A549 (cell line): ENCODE measurements around the gene PPP3CB. TPM values are rescaled to one million over a fixed set of nuclear protein-coding genes. Genes with fewer than 3 reads are reported as not detected.

ENCODE experiments used
- ATAC-seq, 2 experiments: fragments of 200-7000 bp in 1 of 2; fragments of >200 bp in 1 of 2; cut with Nextera tagmentation in 1 of 2; cut with Tn5 transposase in 1 of 2; 3 replicates each; pipeline versions ENCODE4 v1.8.0 to v1.9.1; 2018 to 2020; ENCODE audit warnings: mild to moderate bottlenecking in 1 of 2, moderate library complexity in 1 of 2
- CTCF ChIA-PET: fragments of 300-600 bp; sonication (Branson Sonifier 250); formaldehyde crosslinking; extraction: SDS; loops from one replicate; lab custom pipeline; 2021; ENCODE audit warnings: antibody characterized with exemption, inconsistent platforms; lab: Yijun Ruan, JAX
- POLR2A ChIA-PET: fragments of 350-600 bp; formaldehyde crosslinking; extraction: SDS; loops from one replicate; lab custom pipeline; 2021; ENCODE audit warnings: antibody characterized with exemption, inconsistent platforms; lab: Yijun Ruan, JAX
- DNase-seq, 2 experiments: peaks; one replicate each; pipeline versions ENCODE4 v3.0.0 to v3.0.0-alpha.2; 2011 to 2016; ENCODE audit warnings: low read depth in 1 of 2, low spot score in 1 of 2
- FAIRE-seq: peaks from 2 replicates; lab custom pipeline; 2011; peaks lifted over from hg19 to GRCh38; lab: Jason Lieb, UNC
- H3K27ac ChIP-seq, 2 experiments: fragments of >200 bp; sonication (Bioruptor Twin); formaldehyde crosslinking; 3 replicates each; pipeline ENCODE4 v1.5.1; 2016 to 2017
- H3K4me1 ChIP-seq: fragments of >200 bp; sonication (Bioruptor Twin); formaldehyde crosslinking; 3 replicates; pipeline ENCODE4 v1.6.1; 2016
- H3K4me2 ChIP-seq: fragments of >200 bp; sonication (Bioruptor Twin); formaldehyde crosslinking; 3 replicates; pipeline ENCODE4 v1.6.1; 2016
- H3K4me3 ChIP-seq: fragments of >200 bp; sonication (Bioruptor Twin); formaldehyde crosslinking; 3 replicates; pipeline ENCODE4 v1.5.1; 2016
- H3K9me3 ChIP-seq: fragments of >200 bp; sonication (Bioruptor Twin); formaldehyde crosslinking; 3 replicates; pipeline ENCODE4 v1.6.1; 2016
- BCL3 ChIP-seq: fragments of >200 bp; sonication (Bioruptor Twin); formaldehyde crosslinking; IDR thresholded peaks from 3 replicates; pipeline ENCODE4 v1.6.1; 2016
- BHLHE40 ChIP-seq: IDR thresholded peaks from 2 replicates; pipeline ENCODE4 v1.6.1; 2012; ENCODE audit warnings: low read depth, low read length, inconsistent platforms
- EP300 ChIP-seq, 2 experiments: fragments of >200 bp; sonication (Bioruptor Twin); formaldehyde crosslinking; IDR thresholded peaks; 2 replicates in 1 of 2; 3 replicates in 1 of 2; pipeline ENCODE4 v1.6.1; 2016 to 2017
- FOSB ChIP-seq: fragments of 250-450 bp; sonication (Bioruptor Pico); IDR thresholded peaks from 2 replicates; pipeline ENCODE4 v1.5.0; 2020; ENCODE audit warnings: mild to moderate bottlenecking, moderate library complexity
- FOXS1 ChIP-seq: fragments of 250-450 bp; sonication (Bioruptor Pico); IDR thresholded peaks from 2 replicates; pipeline ENCODE4 v1.5.0; 2020; ENCODE audit warnings: mild to moderate bottlenecking, moderate library complexity
- GATA3 ChIP-seq: IDR thresholded peaks from 2 replicates; pipeline ENCODE4 v1.6.1; 2012; ENCODE audit warnings: borderline replicate concordance
- HMGXB4 ChIP-seq: fragments of 250-450 bp; sonication (Bioruptor Pico); IDR thresholded peaks from 2 replicates; pipeline ENCODE4 v1.5.0; 2021; ENCODE audit warnings: mild to moderate bottlenecking, moderate library complexity, borderline replicate concordance
- HOXB13 ChIP-seq: fragments of 250-450 bp; sonication (Bioruptor Pico); IDR thresholded peaks from 2 replicates; pipeline ENCODE4 v1.5.0; 2020; ENCODE audit warnings: low read depth, mild to moderate bottlenecking, moderate library complexity
- HOXB5 ChIP-seq: fragments of 250-450 bp; sonication (Bioruptor Pico); IDR thresholded peaks from 2 replicates; pipeline ENCODE4 v1.5.0; 2020; ENCODE audit warnings: mild to moderate bottlenecking, moderate library complexity
- JUN ChIP-seq, 2 experiments: fragments of >200 bp; sonication (Bioruptor Twin); formaldehyde crosslinking; IDR thresholded peaks; 2 replicates in 1 of 2; 3 replicates in 1 of 2; pipeline ENCODE4 v1.6.1; 2016 to 2017
- JUNB ChIP-seq: fragments of >200 bp; sonication (Bioruptor Twin); formaldehyde crosslinking; IDR thresholded peaks from 2 replicates; pipeline ENCODE4 v1.6.1; 2016
- MAFK ChIP-seq: fragments of 450-650 bp; IDR thresholded peaks from 2 replicates; pipeline ENCODE4 v1.6.1; 2014; ENCODE audit not compliant: partially characterized antibody
- MYC ChIP-seq: IDR thresholded peaks from 2 replicates; pipeline ENCODE4 v1.6.1; 2012; ENCODE audit warnings: mild to moderate bottlenecking, inconsistent platforms, low read length, improper control_type of control experiment, borderline replicate concordance
- NR3C1 ChIP-seq: fragments of >200 bp; sonication (Bioruptor Twin); formaldehyde crosslinking; IDR thresholded peaks from 3 replicates; pipeline ENCODE4 v1.6.1; 2017
- PHF8 ChIP-seq: fragments of 200-600 bp; sonication (generic); IDR thresholded peaks from 2 replicates; pipeline ENCODE4 v1.6.1; 2016; ENCODE audit warnings: low read depth, mild to moderate bottlenecking, antibody characterized with exemption, moderate library complexity, borderline replicate concordance
- POLR2A ChIP-seq: IDR thresholded peaks from 2 replicates; pipeline ENCODE4 v1.6.1; 2012; ENCODE audit warnings: mild to moderate bottlenecking, low read length
- POLR2AphosphoS2 ChIP-seq: conservative IDR thresholded peaks from 2 replicates; pipeline ENCODE4 v1.6.1; 2012; ENCODE audit warnings: low read length, improper control_type of control experiment, inconsistent platforms
- RAD21 ChIP-seq, 2 experiments: fragments of >200 bp in 1 of 2; sonication (Bioruptor Twin) in 1 of 2; formaldehyde crosslinking in 1 of 2; IDR thresholded peaks in 1 of 2; conservative IDR thresholded peaks in 1 of 2; 2 replicates in 1 of 2; 3 replicates in 1 of 2; pipeline ENCODE4 v1.6.1; 2012 to 2018; ENCODE audit warnings: inconsistent platforms in 1 of 2
- RARB ChIP-seq: fragments of 250-450 bp; sonication (Bioruptor Pico); IDR thresholded peaks from 2 replicates; pipeline ENCODE4 v1.8.0; 2021; ENCODE audit warnings: mild to moderate bottlenecking, moderate library complexity
- RFX5 ChIP-seq: fragments of 450-650 bp; IDR thresholded peaks from 2 replicates; pipeline ENCODE4 v1.7.1; 2014; ENCODE audit warnings: antibody characterized with exemption, mild to moderate bottlenecking, moderate library complexity
- TFCP2L1 ChIP-seq: fragments of 250-450 bp; sonication (Bioruptor Pico); IDR thresholded peaks from 2 replicates; pipeline ENCODE4 v1.5.0; 2021; ENCODE audit warnings: mild to moderate bottlenecking
- TP53 ChIP-seq: fragments of 250-450 bp; sonication (Bioruptor Pico); IDR thresholded peaks from 2 replicates; pipeline ENCODE4 v1.5.0; 2021; ENCODE audit warnings: mild to moderate bottlenecking, moderate library complexity
- ZC3H11A ChIP-seq: fragments of 450-650 bp; IDR thresholded peaks from 2 replicates; pipeline ENCODE4 v1.6.1; 2014; ENCODE audit warnings: antibody characterized with exemption, mild to moderate bottlenecking
- ZSCAN20 ChIP-seq: fragments of 250-450 bp; sonication (Bioruptor Pico); IDR thresholded peaks from 2 replicates; pipeline ENCODE4 v1.8.0; 2022; ENCODE audit warnings: mild to moderate bottlenecking, moderate library complexity
- WGBS: methylation state at CpG from one replicate; pipeline ENCODE4 v1.1.6; 2017; ENCODE audit errors: missing lambda C conversion rate; 5-methylcytosine and 5-hydroxymethylcytosine counted together
- polyA plus RNA-seq, 4 experiments: library from polyadenylated mRNA; depleted of rRNA in 3 of 4; stranded (reverse); fragments of >200 nt; fragmentation: RNase III in 1 of 4; extraction: RNeasy Plus Mini Kit Qiagen cat#74134 plus additional on column Dnase treatment in 1 of 4; gene quantifications; 2 replicates in 3 of 4; 3 replicates in 1 of 4; pipeline ENCODE4 v1.2.3, GENCODE V29; 2011 to 2017
- TF ChIP-seq, protein P1 (sequence below): IDR thresholded peaks from 2 replicates; pipeline ENCODE4 v1.6.1; 2012
- TF ChIP-seq, protein P2 (sequence below): fragments of >200 bp; sonication (Bioruptor Twin); formaldehyde crosslinking; IDR thresholded peaks from 2 replicates; pipeline ENCODE4 v1.6.1; 2016
- TF ChIP-seq, protein P3 (sequence below): fragments of 450-650 bp; IDR thresholded peaks from 2 replicates; pipeline ENCODE4 v1.6.1; 2014; ENCODE audit warnings: antibody characterized with exemption

Gene PPP3CB
- polyA plus RNA-seq, 2 of the 4 experiments (the other 2 are of a cell fraction) = 20.8 to 25.4 TPM

GRCh38 chr10:73495226-73495883 is 469 bp downstream of the PPP3CB start:
- FAIRE-seq (no peak), ATAC-seq (peak; percentile 96 to 97), DNase-seq (peak; percentile 81 to 92)
- H3K4me1 ChIP-seq = peaks cover 21% of the 10 kb centered on the region; the same call in 2 of the 3 replicates
- H3K9me3 ChIP-seq = no peaks in the 10 kb centered on the region
- POLR2A ChIA-PET = interaction anchor here (0.6 to 1.7 kb wide), 15 partner anchors 15 to 681 kb away, joined by 3 to 10 read pairs (median 4); partner anchors contain the start of genes ANXA7, CFAP70, CHCHD1 and DNAJC9
- H3K4me2 ChIP-seq = peak overlapping the region; percentile 78
- TF ChIP-seq MAFK (no peak), ZC3H11A (no peak), JUN (IDR thresholded peaks at IDR 0.05) (peak; percentile 82 to 95; a peak in 3 of 5 replicates), PHF8 (peak; percentile 94), HOXB5 (CRISPR knock-in tag) (no peak), NR3C1 (no peak), POLR2A (peak; percentile 80)
- CTCF ChIA-PET = interaction anchor here (0.7 to 1.5 kb wide), 2 partner anchors 19 to 34 kb away, joined by 3 read pairs; no protein-coding TSS in a partner anchor
- 0% methylated on average over 14 of the region's 55 CpGs for WGBS
- H3K4me3 ChIP-seq = peak overlapping the region; percentile 77
- peak overlapping the region; percentile 90 to 91 for H3K27ac ChIP-seq

GRCh38 chr10:73494877-73495225 is 973 bp downstream of the PPP3CB start:
- 0% methylated on average over 2 of the region's 2 CpGs for WGBS

DNA sequence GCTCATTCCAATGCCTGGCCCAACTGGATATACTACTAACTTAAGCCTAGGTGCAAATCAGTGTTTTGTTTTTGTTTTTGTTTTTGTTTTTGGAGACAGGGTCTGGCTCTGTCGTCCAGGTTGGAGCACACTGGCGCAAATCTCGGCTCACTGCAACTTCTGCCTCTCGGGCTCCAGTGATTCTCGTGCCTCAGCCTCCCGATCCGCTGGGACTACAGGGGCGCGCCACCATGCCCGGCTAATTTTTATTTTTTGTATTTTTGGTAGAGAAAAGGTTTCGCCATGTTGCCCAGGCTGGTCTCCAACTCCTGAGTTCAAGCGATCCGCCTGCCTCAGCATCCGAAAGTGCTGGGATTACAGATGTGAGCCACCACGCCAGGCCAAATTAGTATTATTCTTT is 1.6 kb downstream of the PPP3CB start:
- Histone ChIP-seq H3K4me3 (peak overlapping the region; percentile 77), H3K9me3 (no peaks in the 10 kb centered on the region), H3K27ac (peak overlapping the region in 1 of 2 experiments; percentile 90; a peak in 4 of 6 replicates), H3K4me2 (peak overlapping the region; percentile 78), H3K4me1 (peaks cover 21% of the 10 kb centered on the region; the same call in 2 of the 3 replicates)
- FAIRE-seq = no peak
- no peak for TF ChIP-seq GATA3
- TF ChIP-seq BCL3 = no peak
- TF ChIP-seq MYC = no peak
- TF ChIP-seq FOSB = no peak
- no peak for TF ChIP-seq FOXS1 (CRISPR knock-in tag)
- no peak for TF ChIP-seq ZSCAN20 (CRISPR knock-in tag)
- TF ChIP-seq, protein P1, sequence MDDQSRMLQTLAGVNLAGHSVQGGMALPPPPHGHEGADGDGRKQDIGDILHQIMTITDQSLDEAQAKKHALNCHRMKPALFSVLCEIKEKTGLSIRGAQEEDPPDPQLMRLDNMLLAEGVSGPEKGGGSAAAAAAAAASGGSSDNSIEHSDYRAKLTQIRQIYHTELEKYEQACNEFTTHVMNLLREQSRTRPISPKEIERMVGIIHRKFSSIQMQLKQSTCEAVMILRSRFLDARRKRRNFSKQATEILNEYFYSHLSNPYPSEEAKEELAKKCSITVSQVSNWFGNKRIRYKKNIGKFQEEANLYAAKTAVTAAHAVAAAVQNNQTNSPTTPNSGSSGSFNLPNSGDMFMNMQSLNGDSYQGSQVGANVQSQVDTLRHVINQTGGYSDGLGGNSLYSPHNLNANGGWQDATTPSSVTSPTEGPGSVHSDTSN = no peak
- no peak for TF ChIP-seq HMGXB4
- TF ChIP-seq RFX5 = no peak
- no peak for TF ChIP-seq EP300 (IDR thresholded peaks at IDR 0.05)
- no peak for TF ChIP-seq HOXB13
- TF ChIP-seq POLR2AphosphoS2 = no peak
- TF ChIP-seq, protein P2, sequence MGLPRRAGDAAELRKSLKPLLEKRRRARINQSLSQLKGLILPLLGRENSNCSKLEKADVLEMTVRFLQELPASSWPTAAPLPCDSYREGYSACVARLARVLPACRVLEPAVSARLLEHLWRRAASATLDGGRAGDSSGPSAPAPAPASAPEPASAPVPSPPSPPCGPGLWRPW = no peak
- no peak for TF ChIP-seq POLR2A
- TF ChIP-seq, protein P3, sequence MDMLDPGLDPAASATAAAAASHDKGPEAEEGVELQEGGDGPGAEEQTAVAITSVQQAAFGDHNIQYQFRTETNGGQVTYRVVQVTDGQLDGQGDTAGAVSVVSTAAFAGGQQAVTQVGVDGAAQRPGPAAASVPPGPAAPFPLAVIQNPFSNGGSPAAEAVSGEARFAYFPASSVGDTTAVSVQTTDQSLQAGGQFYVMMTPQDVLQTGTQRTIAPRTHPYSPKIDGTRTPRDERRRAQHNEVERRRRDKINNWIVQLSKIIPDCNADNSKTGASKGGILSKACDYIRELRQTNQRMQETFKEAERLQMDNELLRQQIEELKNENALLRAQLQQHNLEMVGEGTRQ = no peak
- no peak for TF ChIP-seq TP53 (CRISPR knock-in tag)
- no peak for TF ChIP-seq RARB (CRISPR knock-in tag)
- no peak for DNase-seq
- ChIA-PET POLR2A (interaction anchor here (0.8 kb wide), 1 partner anchor 247 kb away, joined by 3 read pairs; the partner anchor contains the start of gene DNAJC9), CTCF (interaction anchor here (0.5 kb wide), 1 partner anchor 8 kb away, joined by 4 read pairs; no protein-coding TSS in a partner anchor)
- ATAC-seq = no peak
- WGBS = 91% methylated on average over 15 of the region's 15 CpGs

More at GRCh38 chr10:73494877-73495225, 973 bp downstream of the PPP3CB start:
- TF ChIP-seq JUNB (no peak), EP300 (IDR thresholded peaks at IDR 0.05) (no peak), TFCP2L1 (CRISPR knock-in tag) (no peak), BHLHE40 (no peak), JUN (IDR thresholded peaks at IDR 0.05) (no peak), RAD21 (conservative IDR thresholded peaks at IDR 0.05 in 1 of 2, IDR thresholded peaks at IDR 0.05 in 1 of 2) (no peak)
- peak overlapping the region; percentile 77 for H3K4me3 ChIP-seq
- ATAC-seq (no peak), DNase-seq (peak in 1 of 2 experiments; percentile 6), FAIRE-seq (no peak)
- no peaks in the 10 kb centered on the region for H3K9me3 ChIP-seq
- peak overlapping the region; percentile 90 to 91 for H3K27ac ChIP-seq
- POLR2A ChIA-PET = interaction anchor here (0.6 to 1.7 kb wide), 6 partner anchors 76 to 681 kb away, joined by 4 to 10 read pairs (median 4); partner anchors contain the start of gene ANXA7
- CTCF ChIA-PET = no interaction called here
- peak overlapping the region; percentile 78 for H3K4me2 ChIP-seq
- H3K4me1 ChIP-seq = peaks cover 21% of the 10 kb centered on the region; the same call in 2 of the 3 replicates
